CD4-positive, alpha-beta T cell treated with Interleukin-15 for 1 hour (primary cell): ENCODE data around the gene CCDC150.
"Not testable (repeated sequence)": the region's sequence is repeated elsewhere in the genome, so short reads cannot be mapped to it uniquely, and the experiment has no call there.

ENCODE experiments used
- DNase-seq: peaks from one replicate; pipeline ENCODE4 v3.0.0-alpha.2; 2020

The CCDC150 gene

DNA sequence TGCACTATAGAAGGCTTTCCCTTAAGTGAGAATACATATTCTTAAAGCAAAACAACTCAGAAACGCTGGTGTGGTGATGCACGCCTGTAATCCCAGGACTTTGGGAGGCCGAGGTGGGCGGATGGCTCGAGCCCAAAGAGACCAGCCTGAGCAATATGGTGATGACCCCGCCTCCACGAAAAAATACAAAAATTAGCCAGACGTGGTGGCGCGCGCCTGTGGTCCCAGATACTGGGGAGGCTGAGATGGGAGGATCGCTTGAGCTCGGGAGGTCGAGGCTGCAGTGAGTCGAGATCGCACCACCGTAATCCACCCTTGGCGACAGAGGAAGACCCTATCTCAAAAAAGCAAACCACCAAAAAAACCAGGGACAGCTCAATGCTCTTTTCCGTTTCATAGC, 750 bp upstream of the CCDC150 start:
- no peak for DNase-seq

DNA sequence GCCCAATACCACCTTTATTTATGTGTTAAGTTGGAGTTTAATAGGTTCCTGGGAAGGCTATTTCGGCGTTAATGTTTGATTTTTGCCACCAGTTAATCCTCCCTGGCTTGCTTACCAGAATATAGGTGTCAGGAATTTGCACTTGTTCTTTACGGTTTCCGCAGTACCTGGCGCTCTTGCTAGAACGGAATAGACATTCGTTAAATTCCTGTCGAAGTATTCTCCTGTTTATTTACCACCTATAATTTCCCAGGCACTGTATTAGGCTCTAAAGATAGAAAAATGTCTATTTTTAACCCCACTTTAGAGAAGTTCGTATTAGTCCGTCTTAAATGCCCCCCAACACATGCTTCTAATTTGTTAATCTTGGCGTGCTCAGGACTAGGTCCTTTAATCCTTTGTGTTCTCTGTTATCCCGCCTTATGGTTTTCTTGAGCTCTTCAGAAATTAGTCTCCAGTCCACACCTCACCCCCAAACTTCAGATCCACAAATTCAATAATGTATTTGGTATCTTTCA, 575 bp downstream of the CCDC150 start:
- DNase-seq, result no peak

DNA sequence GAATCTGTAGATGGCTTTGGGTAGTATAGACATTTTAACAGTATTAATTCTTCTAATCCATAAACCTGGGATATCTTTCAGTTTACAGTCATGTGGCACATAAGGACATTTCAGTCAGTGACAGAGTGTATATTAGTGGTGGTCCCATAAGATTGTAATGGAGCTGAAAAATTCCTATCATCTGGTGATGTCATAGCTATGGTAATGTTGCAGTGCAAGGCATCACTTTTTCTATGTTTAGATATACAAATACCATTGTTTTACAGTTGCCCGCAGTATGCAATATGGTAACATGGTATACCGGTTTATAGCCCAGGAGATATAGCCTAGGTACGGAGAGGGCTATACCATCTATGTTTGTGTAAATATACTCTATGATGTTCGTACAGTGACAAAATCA, 9.7 kb downstream of the CCDC150 start:
- no peak for DNase-seq

DNA sequence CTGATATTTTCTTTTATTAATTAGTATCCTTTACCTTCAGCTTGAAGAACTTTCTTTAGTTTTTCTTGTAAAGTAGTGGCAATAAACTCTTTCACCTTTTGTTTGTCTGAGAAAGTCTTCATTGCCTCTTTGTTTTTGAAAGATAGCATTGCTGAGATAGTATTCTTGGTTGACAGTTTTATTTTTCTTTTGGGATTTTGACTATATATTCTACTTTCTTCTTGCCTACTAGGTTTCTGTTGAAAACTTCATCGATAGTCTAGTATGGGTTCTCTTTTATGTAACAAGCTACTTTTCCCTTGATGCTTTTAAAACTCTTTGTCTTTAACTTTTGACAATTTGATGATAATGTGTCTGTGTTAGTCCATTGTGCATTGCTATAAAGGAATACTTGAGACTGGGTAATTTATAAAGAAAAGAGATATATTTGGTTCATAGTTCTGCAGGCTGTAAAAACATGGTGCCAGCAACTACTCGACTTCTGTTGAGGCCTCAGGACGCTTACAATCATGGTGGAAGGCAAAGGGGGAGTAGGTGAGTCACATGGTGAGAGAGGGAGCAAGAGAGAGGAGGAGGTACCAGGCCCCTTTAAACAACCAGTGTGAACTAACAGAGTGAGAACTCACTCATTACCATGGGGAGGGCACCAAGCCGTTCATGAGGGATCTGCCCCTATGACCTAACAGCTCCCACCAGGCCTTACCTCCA, 12.0 kb downstream of the CCDC150 start:
- no peak for DNase-seq

DNA sequence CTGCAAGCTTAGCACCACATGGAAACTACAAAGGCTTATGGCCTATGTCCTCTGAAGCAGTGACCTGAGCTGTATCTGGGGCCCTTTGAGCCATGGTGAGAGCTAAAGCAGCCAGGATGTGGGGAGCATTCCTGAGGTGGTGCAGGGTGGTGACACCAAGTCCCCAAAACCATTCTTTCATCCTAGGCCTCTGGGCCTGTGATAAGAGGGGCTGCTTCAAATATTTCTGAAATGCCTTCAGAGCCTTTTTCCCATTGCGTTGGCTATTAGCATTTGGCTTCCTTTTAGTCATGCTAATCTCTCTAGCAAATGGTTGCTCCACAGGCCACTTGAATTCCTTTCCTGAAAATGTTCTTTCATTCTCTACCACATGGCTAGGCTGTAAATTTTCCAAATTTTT, 13.4 kb downstream of the CCDC150 start:
- DNase-seq, result no peak

DNA sequence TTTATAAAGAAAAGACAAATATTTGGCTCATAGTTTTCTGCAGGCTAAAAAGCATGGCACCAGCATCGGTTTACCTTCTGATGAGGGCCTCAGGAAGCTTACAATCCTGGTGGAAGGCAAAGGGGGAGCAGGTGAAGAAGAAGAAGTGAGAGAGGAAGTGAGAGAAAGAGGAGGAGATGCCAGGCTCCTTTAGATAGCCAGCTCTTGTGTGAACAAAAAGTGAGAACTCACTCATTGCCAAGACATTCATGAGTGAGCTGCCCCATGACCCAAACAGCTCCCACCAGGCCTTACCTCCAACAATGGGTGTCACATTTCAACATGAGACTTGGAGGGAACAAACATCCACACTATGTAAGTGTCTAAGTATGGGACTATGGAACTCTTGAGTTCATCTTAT, 14.3 kb downstream of the CCDC150 start:
- no peak for DNase-seq

DNA sequence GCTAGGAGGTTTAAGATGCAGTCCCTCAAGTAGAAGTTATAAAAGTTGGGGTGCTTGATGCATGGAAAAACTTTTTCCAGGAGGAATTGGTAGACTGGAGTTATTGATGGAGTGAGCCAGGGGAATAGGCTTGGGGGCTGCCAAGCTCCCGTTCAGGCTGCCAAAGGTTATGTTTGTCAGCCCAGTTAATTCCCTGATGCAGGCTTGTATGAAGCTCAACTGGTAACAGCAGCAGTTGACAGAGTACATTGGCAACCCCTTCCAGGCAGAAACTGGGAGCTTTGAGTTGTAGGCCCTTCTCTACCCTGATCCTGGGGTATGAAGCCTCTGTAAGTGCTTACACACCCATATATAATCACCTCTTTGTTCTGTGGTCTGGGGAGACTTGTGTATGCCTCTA, 16.2 kb downstream of the CCDC150 start:
- no peak for DNase-seq

DNA sequence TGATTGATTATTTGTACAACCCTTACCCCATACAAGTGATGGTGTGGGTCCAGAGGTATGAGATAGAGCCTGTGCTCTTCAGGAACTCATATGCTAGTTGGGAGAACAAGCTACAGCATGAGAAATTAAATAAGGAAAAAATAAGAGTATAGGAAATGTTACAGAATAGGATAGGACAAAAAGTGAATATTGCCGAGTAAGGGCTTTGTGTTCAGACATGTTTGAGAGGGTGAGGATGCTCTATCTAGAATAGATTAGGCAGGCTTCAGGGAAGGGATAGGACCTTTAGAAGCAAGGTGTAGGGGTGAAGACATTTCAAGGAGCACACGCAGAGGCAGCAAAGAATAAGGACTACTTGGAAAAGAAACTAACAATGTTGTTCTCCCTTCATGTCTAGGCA, 17.8 kb downstream of the CCDC150 start:
- DNase-seq, result no peak

DNA sequence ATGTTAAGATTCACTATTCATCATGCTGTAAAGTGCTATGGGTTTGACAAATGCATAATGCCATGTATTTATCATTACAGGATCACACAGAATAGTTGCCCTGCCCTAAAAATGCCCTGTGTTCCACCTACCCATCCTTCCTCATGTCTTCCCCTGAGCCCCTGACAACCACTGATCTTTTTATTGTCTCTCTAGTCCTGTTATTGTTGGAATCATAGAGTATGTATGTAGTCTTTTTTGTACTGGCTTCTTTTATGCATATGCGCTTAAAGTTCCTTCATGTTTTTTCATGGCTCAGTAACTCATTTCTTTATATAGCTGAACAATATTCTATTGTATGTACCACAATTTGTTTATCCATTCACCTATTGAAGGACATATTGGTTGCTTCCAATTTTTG, 20.3 kb downstream of the CCDC150 start:
- no peak for DNase-seq

DNA sequence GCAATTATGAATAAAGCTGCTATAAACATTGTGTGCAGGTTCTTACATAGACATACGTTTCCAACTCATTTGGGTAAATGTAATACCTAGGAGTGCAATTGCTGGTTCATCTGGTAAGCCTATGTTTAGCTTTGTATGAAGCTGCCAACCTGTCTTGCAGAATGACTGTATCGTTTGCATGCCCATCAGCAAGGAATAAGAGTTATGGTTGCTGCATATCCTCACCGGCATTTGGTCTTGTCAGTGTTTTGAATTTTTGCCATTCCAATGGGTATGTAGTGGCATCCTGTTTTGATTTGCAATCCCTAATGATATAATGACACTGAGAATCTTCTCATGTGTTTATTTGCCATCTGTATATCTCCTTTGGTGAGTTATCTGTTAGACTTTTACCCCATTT, 20.7 kb downstream of the CCDC150 start:
- DNase-seq, result no peak

DNA sequence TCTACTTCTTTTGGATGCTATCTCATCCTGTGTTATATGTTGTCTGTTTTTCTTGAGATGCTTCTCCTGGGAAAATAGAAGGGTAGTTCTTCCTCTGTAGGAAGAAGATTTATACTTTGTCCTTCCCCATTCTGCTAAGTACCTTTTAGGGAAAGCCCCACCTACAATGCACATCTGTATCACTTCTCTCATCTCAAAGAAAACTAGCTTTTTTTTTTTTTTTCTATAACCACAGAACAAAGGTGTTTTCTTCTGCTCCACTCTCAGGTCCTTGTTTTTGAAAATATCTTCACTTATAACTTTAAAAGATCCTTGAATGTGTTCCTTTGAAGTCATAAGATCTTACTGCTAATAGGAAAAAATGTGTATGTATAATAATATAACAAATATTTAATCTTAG, 30.8 kb downstream of the CCDC150 start:
- DNase-seq, result no peak

DNA sequence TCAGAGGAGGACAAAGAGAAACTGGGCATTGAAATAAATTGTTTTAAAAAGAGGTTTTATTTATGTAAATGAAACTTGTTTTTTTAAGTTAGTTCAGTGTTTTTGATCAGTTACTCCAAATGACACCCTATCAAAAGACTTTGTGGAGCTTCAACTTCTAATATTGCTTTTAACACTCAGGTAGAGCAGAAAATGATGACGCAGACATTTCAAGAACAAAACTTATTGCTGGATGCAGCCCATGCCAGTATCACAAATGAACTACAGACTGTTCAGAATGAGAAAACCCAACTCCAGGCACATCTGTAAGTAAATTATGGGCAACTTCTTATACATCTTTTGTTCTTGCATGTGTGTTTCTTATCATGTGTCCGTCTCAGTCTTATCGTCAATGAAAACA, 36.4 kb downstream of the CCDC150 start:
- no peak for DNase-seq

DNA sequence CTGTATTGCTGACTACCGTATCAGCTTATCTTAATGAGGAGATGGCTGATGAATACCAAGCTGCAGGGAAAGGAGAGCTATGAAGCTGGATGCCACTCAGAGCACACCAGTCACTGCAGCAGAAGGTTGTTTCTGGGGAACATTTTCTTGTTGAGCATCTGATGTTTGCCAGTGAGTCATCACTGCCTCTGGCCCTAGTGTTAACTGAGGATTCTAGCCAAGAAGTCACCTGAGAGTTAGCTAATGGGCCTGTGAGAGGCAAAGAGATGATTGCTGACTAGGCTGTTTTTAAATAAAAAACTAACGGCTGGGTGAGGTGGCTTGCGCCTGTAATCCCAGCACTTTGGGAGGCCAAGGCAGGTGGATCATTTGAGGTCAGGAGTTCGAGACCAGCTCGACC, 37.9 kb downstream of the CCDC150 start:
- DNase-seq, result no peak

DNA sequence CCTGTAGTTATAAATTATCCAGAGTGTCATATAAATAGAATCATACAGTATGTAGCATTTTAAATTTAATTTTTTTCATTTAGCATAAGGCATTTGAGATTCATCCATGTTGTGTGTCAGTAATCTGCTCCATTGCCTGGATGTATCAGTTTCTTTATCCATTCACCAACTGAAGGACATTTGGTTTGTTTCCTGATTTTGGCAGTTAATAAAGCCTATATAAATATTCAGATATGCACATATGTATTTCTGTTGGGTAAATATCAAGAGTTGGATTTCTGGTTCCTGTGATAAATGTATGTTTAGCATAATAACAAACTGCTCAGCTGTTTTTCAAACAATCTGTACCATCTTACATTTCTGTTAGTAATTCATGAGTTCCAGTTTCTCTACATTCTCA, 39.9 kb downstream of the CCDC150 start:
- no peak for DNase-seq

DNA sequence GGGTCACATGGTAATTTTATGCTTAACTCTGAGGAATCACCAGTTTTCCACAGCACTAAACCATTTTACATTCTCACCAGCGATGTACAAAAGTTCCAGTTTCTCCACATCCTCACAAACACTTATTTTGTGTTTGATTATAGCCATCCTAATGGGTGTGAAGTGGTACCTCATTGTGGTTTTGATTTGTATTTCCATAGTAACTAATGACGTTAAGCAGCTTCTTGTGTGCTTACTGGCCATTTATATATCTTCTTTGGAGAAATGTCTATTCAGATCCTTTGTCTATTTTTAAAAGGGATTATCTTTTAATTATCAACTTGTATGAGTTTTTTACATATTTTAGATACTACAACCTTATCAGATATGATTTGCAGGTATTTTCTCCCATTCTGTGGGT, 42.0 kb downstream of the CCDC150 start:
- no peak for DNase-seq

DNA sequence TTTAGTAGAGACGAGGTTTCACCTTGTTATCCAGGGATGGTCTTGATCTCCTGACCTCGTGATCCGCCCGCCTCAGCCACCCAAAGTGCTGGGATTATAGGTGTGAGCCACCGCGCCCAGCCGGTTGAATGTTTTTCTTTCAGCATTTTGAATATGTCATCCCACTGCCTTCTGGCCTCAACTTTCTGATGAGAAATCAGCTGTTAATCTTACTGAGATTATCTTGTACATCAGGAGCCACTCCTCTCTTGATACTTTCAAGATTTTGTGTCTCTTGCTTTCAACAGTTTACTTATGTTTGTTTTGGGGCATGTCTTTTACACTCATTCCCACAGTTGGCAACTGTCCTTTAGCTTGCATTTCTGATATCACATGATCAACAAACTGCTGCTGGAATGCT, 46.3 kb downstream of the CCDC150 start:
- DNase-seq, result no peak

DNA sequence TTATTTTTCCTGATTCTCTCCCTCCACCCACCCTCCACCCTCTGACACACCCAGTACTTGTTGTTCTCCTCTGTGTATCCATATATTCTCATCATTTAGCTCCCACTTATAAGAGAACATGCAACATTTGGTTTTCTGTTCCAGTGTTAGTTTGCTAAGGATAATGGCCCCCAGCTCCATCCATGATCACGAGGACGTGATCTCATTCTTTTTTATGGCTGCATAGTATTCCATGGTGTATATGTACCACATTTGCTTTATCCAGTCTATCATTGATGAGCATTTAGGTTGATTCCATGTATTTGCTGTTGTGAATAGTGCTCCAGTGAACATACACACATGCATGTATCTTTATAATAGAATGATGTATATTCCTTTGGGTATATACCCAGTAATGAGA, 47.2 kb downstream of the CCDC150 start:
- not testable (repeated sequence) for DNase-seq

DNA sequence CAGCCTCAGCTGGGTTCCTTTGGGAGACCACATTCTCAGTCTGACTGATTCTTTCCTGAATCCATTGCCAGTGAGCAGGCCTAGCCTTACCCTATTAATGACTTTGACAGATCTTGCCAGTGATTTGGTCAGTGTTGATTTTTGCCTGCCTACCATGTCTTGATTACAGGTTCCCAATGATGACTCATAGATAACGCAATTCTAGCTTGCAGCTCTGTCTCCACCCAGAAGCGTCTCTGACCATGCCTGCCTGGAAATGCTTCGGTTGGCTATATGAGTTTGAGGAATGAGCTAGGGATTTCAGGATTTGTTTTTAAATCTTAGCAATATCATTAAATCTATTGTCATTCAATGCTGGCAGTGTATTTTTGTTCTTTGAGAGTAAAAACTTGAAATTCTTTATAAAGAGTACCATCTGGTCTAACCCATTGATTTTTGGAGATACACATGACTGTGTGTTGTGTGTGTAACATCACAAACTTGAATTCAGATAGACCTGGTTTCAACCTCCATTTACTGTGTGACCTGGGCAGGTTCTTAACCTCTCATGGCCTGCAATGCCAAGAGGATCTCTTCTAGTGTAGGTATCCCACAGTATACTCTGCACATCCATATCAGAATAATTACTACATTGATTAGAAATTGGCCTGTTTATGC, 57.0 kb downstream of the CCDC150 start:
- DNase-seq, result no peak

DNA sequence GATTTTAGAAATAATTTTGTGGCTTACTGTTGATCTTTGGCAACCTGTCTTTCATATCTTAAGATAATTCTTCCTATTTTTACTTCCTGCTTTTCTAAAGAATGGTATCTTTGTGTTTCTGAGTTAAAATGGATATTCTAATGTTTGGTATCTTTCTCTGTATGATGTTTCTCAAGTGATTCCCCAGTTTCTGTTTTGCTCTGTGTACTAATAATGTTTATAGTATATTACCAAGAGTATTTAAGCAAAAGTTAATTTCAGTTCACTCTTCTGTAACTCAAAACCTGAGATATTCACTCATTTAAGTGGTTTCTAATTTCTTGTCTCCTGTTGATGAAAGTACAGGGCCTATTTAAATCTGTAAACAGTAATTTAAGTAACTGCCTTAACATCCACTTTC, 58.3 kb downstream of the CCDC150 start:
- DNase-seq, result no peak

DNA sequence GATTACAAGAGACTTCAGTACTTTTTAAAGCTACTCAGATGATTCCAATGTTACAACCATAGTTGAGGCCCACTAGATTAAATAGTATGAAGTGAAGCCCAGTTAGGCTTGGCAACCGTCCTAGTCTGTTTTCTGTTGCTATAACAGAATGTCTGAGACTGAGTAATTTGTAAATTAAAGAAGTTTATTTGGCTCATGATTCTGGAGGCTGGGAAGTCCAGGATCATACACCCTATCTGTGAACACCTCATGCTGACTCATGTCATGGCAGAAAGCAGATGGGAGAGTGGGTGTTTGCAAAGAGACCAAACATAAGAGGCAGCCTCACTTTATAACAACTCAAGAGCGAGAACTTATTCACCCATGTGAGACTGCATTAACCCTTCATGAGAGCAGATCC, 63.1 kb downstream of the CCDC150 start:
- no peak for DNase-seq

DNA sequence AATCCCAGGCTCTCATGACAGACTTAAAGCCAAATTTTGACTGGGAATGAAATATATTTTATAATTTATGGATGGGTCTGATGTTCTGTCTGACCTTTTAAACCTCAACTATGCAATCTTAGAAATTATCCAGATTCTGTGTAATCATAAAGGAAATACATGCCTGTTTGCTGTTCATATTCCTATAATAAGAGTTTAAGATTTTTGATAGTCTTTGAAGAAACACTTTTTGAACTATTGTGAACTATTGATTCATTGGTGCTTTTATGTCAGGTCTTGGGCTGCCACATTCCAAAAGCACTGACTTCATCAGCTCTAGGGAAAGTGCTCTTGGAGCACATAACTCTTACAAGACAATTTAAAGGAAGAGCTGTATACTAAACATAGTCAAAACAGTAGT, 64.2 kb downstream of the CCDC150 start:
- DNase-seq, result no peak

DNA sequence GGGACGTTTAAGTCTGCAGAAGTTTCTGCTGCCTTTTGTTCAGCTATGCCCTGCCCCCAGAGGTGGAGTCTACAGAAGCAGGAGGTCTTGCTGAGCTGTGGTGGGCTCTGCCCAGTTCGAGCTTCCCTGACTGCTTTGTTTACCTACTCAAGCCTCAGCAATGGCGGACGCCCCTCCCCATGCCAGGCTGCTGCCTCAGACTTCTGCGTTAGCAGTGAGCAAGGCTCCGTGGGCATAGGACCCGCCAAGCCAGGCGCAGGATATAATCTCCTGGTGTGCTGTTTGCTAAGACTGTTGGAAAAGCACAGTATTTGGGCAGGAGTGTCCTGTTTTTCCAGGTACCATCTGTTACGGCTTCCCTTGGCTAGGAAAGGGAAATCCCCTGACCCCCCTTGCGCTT, 70.5 kb downstream of the CCDC150 start:
- not testable (repeated sequence) for DNase-seq

DNA sequence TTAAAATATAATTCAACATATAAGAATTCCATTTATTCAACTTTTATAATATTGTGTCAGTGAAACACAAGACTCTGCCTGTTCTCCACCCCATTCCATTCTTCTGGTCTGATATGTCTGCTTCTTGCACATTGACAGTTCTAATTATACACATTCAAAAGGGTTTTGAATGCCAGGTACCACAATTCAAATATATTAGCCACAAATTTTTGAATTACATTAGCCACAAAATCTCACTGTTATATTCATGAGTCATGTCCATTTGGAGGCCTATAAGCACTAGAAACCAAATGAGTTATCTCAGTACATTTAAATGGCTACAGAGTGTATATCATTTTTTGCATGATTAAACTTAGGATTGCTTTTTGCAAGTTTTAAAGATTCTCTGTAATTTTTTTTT, 72.1 kb downstream of the CCDC150 start:
- DNase-seq, result no peak

DNA sequence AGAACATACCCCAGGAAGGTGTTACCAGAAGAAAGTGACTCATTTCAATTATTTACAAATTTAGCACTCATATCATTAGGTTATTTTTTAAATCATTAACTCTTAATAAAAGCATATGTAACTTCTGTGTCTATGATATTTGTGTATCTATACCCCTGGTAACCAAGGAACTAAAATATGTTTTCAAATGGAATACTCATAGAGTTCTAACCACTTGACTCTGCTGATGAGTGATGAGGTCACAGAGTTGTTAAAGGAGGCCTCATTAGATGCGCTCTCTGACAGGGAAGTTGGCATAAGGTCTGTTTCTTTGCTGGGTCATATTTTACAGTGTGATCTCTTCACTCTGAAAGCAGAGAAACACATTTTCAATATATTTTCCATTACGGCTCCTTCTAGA, 73.4 kb downstream of the CCDC150 start:
- DNase-seq, result no peak
